Suprapubic skin (tissue), 4 donors: ENCODE results near the gene CLNS1A. TPM values are rescaled to one million over a fixed set of nuclear protein-coding genes. Genes with fewer than 3 reads are reported as not detected.

Source experiments
- DNase-seq, 2 donors: peaks; one replicate each; pipeline ENCODE4 v3.0.0-alpha.2; 2019; ENCODE audit warnings: low spot score in 2 of 2
- H3K27ac ChIP-seq: fragments of 200-600 bp; sonication (generic); one replicate; pipeline ENCODE4 v1.5.1; 2019
- H3K27me3 ChIP-seq: fragments of 200-600 bp; sonication (generic); one replicate; pipeline ENCODE4 v1.5.1; 2019
- H3K36me3 ChIP-seq: fragments of 200-600 bp; sonication (generic); one replicate; pipeline ENCODE4 v1.5.1; 2019
- H3K4me1 ChIP-seq: fragments of 200-600 bp; sonication (generic); one replicate; pipeline ENCODE4 v1.5.1; 2019
- H3K4me3 ChIP-seq: fragments of 200-600 bp; sonication (generic); one replicate; pipeline ENCODE4 v1.5.1; 2019; ENCODE audit warnings: mild to moderate bottlenecking
- H3K9me3 ChIP-seq: fragments of 200-600 bp; sonication (generic); one replicate; pipeline ENCODE4 v1.5.1; 2019
- CTCF ChIP-seq, 2 donors: fragments of 200-600 bp in 1 of 2; fragments of 450-650 bp in 1 of 2; sonication (generic) in 1 of 2; IDR thresholded peaks; one replicate each; pipeline ENCODE4 v1.5.1; 2016 to 2019; ENCODE audit warnings: antibody characterized with exemption in 2 of 2, mild to moderate bottlenecking in 1 of 2, moderate library complexity in 1 of 2
- EP300 ChIP-seq: sonication (generic); formaldehyde crosslinking; IDR thresholded peaks from one replicate; pipeline ENCODE4 v1.6.1; 2017; ENCODE audit warnings: antibody characterized with exemption
- POLR2A ChIP-seq, 2 donors: fragments of 450-650 bp; IDR thresholded peaks; one replicate each; pipeline ENCODE4 v1.6.1; 2017; ENCODE audit warnings: antibody characterized with exemption in 2 of 2, mild to moderate bottlenecking in 2 of 2, moderate library complexity in 2 of 2
- POLR2AphosphoS5 ChIP-seq, 3 donors: sonication (generic); formaldehyde crosslinking; IDR thresholded peaks; one replicate each; pipeline ENCODE4 v1.6.1; 2017; ENCODE audit warnings: antibody characterized with exemption in 3 of 3
- whole genome bisulfite sequencing: methylation state at CpG from one replicate; pipeline ENCODE4 v1.1.5; 2018; 5-methylcytosine and 5-hydroxymethylcytosine counted together
- total RNA-seq, 4 donors: library from RNA; depleted of rRNA; stranded (reverse); fragments of >200 nt; gene quantifications; one replicate each; pipeline ENCODE4 v1.1.0, GENCODE V29; 2016

Gene CLNS1A
- total RNA-seq, 4 donors from 2014 or later: 36.6 to 88.1 (median 69.2) TPM

- no peak for TF ChIP-seq POLR2AphosphoS5 (IDR thresholded peaks at IDR 0.05)
- TF ChIP-seq CTCF (IDR thresholded peaks at IDR 0.05): no peak
- no peak for TF ChIP-seq POLR2A (IDR thresholded peaks at IDR 0.05)
- TF ChIP-seq EP300: no peak
- no peak for DNase-seq
- peaks cover 77% of the 10 kb centered on the region for H3K36me3 ChIP-seq
These were observed 31.2 kb upstream of the CLNS1A start for GRCh38 chr11:77668760-77669159.

GRCh38 chr11:77665240-77665965, 27.8 kb upstream of the CLNS1A start:
- Histone ChIP-seq H3K9me3 (no peaks in the 10 kb centered on the region), H3K4me1 (no peaks in the 10 kb centered on the region), H3K4me3 (no peak overlapping the region), H3K27ac (no peak overlapping the region), H3K27me3 (no peaks in the 10 kb centered on the region), H3K36me3 (peaks cover 47% of the 10 kb centered on the region)
- no peak for DNase-seq
- TF ChIP-seq CTCF (IDR thresholded peaks at IDR 0.05) (no peak), POLR2A (IDR thresholded peaks at IDR 0.05) (no peak), EP300 (no peak), POLR2AphosphoS5 (IDR thresholded peaks at IDR 0.05) (no peak)
- 89% methylated on average over 7 of the region's 7 CpGs for WGBS

More at GRCh38 chr11:77668760-77669159, 31.2 kb upstream of the CLNS1A start:
- 84% methylated on average over 3 of the region's 3 CpGs for WGBS
- H3K4me1 ChIP-seq: no peaks in the 10 kb centered on the region
- no peaks in the 10 kb centered on the region for H3K9me3 ChIP-seq
- H3K4me3 ChIP-seq: no peak overlapping the region
- H3K27ac ChIP-seq: no peak overlapping the region
- H3K27me3 ChIP-seq: no peaks in the 10 kb centered on the region

- DNase-seq: no peak
- Histone ChIP-seq H3K4me3 (no peak overlapping the region), H3K4me1 (no peaks in the 10 kb centered on the region), H3K36me3 (peaks cover 9% of the 10 kb centered on the region), H3K9me3 (no peaks in the 10 kb centered on the region), H3K27ac (no peak overlapping the region), H3K27me3 (no peaks in the 10 kb centered on the region)
- no peak for TF ChIP-seq EP300
- TF ChIP-seq POLR2AphosphoS5 (IDR thresholded peaks at IDR 0.05): no peak
- no peak for TF ChIP-seq CTCF (IDR thresholded peaks at IDR 0.05)
- no peak for TF ChIP-seq POLR2A (IDR thresholded peaks at IDR 0.05)
- 91% methylated on average over 3 of the region's 3 CpGs for WGBS
These were observed 24.1 kb upstream of the CLNS1A start for GRCh38 chr11:77661670-77662069.

GRCh38 chr11:77660947-77661346, 23.4 kb upstream of the CLNS1A start:
- Histone ChIP-seq H3K27me3 (no peaks in the 10 kb centered on the region), H3K4me1 (no peaks in the 10 kb centered on the region), H3K36me3 (peaks cover 5% of the 10 kb centered on the region), H3K27ac (no peak overlapping the region), H3K4me3 (no peak overlapping the region), H3K9me3 (no peaks in the 10 kb centered on the region)
- no peak for TF ChIP-seq POLR2AphosphoS5 (IDR thresholded peaks at IDR 0.05)
- no peak for TF ChIP-seq EP300
- no peak for DNase-seq
- WGBS: 69% methylated on average over 1 of the region's 1 CpG

GRCh38 chr11:77658213-77659013, 20.8 kb upstream of the CLNS1A start:
- H3K4me1 ChIP-seq: no peaks in the 10 kb centered on the region
- no peak for DNase-seq
- no peaks in the 10 kb centered on the region for H3K36me3 ChIP-seq
- no peaks in the 10 kb centered on the region for H3K27me3 ChIP-seq
- WGBS: 58% methylated on average over 4 of the region's 4 CpGs
- TF ChIP-seq EP300: no peak
- TF ChIP-seq CTCF (IDR thresholded peaks at IDR 0.05): no peak
- no peak for TF ChIP-seq POLR2AphosphoS5 (IDR thresholded peaks at IDR 0.05)
- no peak for TF ChIP-seq POLR2A (IDR thresholded peaks at IDR 0.05)
- no peak overlapping the region for H3K27ac ChIP-seq
- no peak overlapping the region for H3K4me3 ChIP-seq
- H3K9me3 ChIP-seq: no peaks in the 10 kb centered on the region
